Measurements from ENCODE around the gene CPNE5.

The CPNE5 gene

GRCh38 chr6:36769183-36769675 lies 70.0 kb downstream of the CPNE5 start:
- no peak for DNase-seq (ENCODE audit: low read depth)
- H3K4me3 ChIP-seq (ENCODE audit: low read depth, low read length) = no peak overlapping the region
- TF ChIP-seq CTCF (IDR thresholded peaks at IDR 0.05; ENCODE audit: control insufficient read depth, extremely low read depth, insufficient read depth) = no peak

GRCh38 chr6:36766399-36766945 lies 72.8 kb downstream of the CPNE5 start:
- no peak for DNase-seq (ENCODE audit: low read depth)
- H3K4me3 ChIP-seq (ENCODE audit: low read depth, low read length) = no peak overlapping the region
- no peak for TF ChIP-seq CTCF (IDR thresholded peaks at IDR 0.05; ENCODE audit: control insufficient read depth, extremely low read depth, insufficient read depth)

GRCh38 chr6:36765594-36766398 lies 73.4 kb downstream of the CPNE5 start:
- TF ChIP-seq CTCF (IDR thresholded peaks at IDR 0.05; ENCODE audit: control insufficient read depth, extremely low read depth, insufficient read depth) = peak; percentile 86
- no peak overlapping the region for H3K4me3 ChIP-seq (ENCODE audit: low read depth, low read length)
- DNase-seq (ENCODE audit: low read depth) = peak; percentile 36

- H3K4me3 ChIP-seq (ENCODE audit: low read depth, low read length) = no peak overlapping the region
- no peak for TF ChIP-seq CTCF (IDR thresholded peaks at IDR 0.05; ENCODE audit: control insufficient read depth, extremely low read depth, insufficient read depth)
- DNase-seq (ENCODE audit: low read depth) = no peak
Observed at GRCh38 chr6:36765190-36765589, 74.1 kb downstream of the CPNE5 start.

GRCh38 chr6:36762123-36762522 lies 77.1 kb downstream of the CPNE5 start:
- DNase-seq (ENCODE audit: low read depth) = no peak
- TF ChIP-seq CTCF (IDR thresholded peaks at IDR 0.05; ENCODE audit: control insufficient read depth, extremely low read depth, insufficient read depth) = no peak
- H3K4me3 ChIP-seq (ENCODE audit: low read depth, low read length) = no peak overlapping the region

- TF ChIP-seq CTCF (IDR thresholded peaks at IDR 0.05; ENCODE audit: control insufficient read depth, extremely low read depth, insufficient read depth) = no peak
- no peak for DNase-seq (ENCODE audit: low read depth)
Observed at GRCh38 chr6:36760685-36761435, 78.4 kb downstream of the CPNE5 start.

More at GRCh38 chr6:36760685-36761435, 78.4 kb downstream of the CPNE5 start:
- no peak overlapping the region for H3K4me3 ChIP-seq (ENCODE audit: low read depth, low read length)

All from LNCaP clone FGC (cell line).